ENCODE data around the gene CYLD.

- TF ChIP-seq CTCF (IDR thresholded peaks at IDR 0.05) = no peak
- no peak for TF ChIP-seq POLR2A (IDR thresholded peaks at IDR 0.05)
Observed at GRCh38 chr16:50828164-50828702, 86.3 kb downstream of the CYLD start.
